Heart left ventricle (tissue), 13 donors: ENCODE data around the gene RSPH1.

Experiments used
- CTCF ChIP-seq, 12 donors: fragments of 200-600 bp; sonication (generic) in 4 of 12; IDR thresholded peaks; one replicate each; pipeline versions ENCODE4 v1.5.0 to v1.8.0; 2018 to 2022; ENCODE audit warnings: antibody characterized with exemption in 12 of 12, mild to moderate bottlenecking in 5 of 12
- POLR2A ChIP-seq, 2 donors: fragments of 450-650 bp; IDR thresholded peaks; one replicate each; pipeline ENCODE4 v1.6.1; 2017; ENCODE audit warnings: antibody characterized with exemption in 2 of 2, mild to moderate bottlenecking in 2 of 2, moderate library complexity in 2 of 2
- donor health status: ischemic (EF 13 %, LVEDD 7.1; RV severe dilation, severe dysfunction).
- donor health status: DM: no; HTN: yes; CAD: no.
- donor health status: DM: no; HTN: no; CAD: no.
- donor health status: ischemic (EF 25% LVEDD 6.9; RV normal size, moderate dysfunction).
- donor health status: ischemic (EF 25% LVEDD 5.7; RV mildly dilated, moderate dysfunction).
- donor health status: ischemic (EF 35%, LVEDD 5.7; RV mildly dilated, moderate dysfunction).
- donor health status: nonischemic (EF 11% LVEDD 7.7; RV severe dilation, severe dysfunction).
- donor health status: DM: yes; HTN: yes; CAD: no.
- donor health status: PGD.
- donor health status: ischemic (EF 29% LVEDD 5.4; RV normal size, mild dysfunction).
- donor health status: nonischemic (EF 23%, LVEDD 6.1; RV moderate dilation, normal function).

- no peak for TF ChIP-seq CTCF (IDR thresholded peaks at IDR 0.05)
- no peak for TF ChIP-seq POLR2A (IDR thresholded peaks at IDR 0.05)
These were observed 60.6 kb downstream of the RSPH1 start for GRCh38 chr21:42435401-42435800.
